M059J (cell line): ENCODE measurements around the gene VAMP2. TPM values are rescaled to one million over a fixed set of nuclear protein-coding genes. Genes with fewer than 3 reads are reported as not detected.
A peak's percentile ranks its signal among the peaks of the same experiment; 100 is the strongest.

Experiments
- DNase-seq: peaks from one replicate; pipeline ENCODE4 v3.0.0-alpha.2; 2012; ENCODE audit warnings: low read depth
- total RNA-seq: library from RNA; depleted of rRNA; stranded (reverse); fragments of >200 nt; shearing (Covaris generic); gene quantifications from 2 replicates; pipeline ENCODE4 v1.2.3, GENCODE V29; 2014

VAMP2 gene
- total RNA-seq, 1 experiment from 2014 or later: 3.8 TPM

DNA sequence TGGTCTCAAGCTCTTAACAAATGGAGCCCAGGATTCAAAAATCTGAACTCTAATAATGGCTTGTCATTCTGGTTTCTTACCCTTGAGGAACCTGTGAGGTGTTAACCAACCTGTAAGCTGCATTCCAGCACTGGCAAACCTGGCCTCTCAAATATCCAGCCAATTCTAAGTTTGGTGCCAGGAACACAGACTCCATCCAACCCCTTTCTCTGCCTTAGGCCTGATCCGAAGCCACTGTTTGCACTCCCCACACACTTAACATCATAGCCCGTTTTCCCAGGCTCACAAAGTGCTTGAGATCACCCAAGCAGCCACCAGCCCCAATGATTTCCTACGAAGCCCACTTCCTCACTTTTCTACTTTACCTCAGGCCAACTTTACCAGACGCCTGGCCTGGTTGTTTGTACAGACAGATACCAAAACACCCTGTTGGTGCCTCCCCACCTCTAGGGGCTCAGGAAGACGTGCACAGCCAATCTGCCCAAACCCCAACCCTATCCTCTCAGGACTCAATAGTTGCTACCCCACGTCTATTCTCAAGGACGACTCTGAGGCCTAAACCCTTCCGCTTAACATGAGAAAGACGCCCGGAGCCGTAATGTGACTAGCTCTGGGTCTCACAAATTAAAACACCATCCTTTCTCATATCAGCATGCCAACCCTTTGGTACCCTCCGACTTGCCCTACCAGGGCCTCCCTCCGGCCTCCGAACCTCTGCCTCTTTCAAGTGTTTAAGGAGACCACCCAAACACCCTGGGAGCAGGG is 7.3 kb downstream of the VAMP2 start:
- DNase-seq: no peak

- DNase-seq: no peak
These were observed 8.1 kb downstream of the VAMP2 start for GRCh38 chr17:8154608-8155155.

DNA sequence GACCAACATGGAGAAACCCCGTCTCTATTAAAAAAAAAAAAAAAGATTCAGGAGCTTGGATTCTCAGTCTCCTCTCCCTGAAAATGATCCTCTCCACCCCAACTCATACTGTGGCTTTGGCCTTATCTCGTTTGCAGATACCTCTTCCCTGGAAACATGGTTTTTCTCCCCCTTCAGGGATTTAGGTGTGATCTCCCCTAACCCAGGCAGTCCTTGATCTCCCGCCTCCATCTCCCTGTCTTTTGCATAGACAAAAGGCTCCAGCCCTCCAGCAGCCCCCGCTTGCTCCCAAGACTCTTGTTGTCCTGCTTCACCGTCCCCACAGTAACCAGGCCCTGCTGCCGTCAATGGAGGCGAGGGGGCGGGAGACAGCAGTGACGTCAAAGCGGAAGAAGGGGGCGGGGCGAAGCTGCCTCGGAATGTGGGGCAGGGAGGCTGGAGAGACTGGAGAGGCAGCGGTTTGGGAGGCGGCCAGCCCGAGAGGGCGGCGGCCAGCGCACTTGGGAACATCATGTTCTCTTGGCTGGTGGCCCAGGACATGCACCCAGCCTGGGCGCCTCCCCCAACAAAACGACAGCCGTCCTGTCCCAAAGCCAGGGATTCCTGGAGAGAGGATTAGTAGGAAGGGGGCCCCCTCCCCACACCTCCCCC is 8.7 kb downstream of the VAMP2 start:
- peak; percentile 97 for DNase-seq

DNA sequence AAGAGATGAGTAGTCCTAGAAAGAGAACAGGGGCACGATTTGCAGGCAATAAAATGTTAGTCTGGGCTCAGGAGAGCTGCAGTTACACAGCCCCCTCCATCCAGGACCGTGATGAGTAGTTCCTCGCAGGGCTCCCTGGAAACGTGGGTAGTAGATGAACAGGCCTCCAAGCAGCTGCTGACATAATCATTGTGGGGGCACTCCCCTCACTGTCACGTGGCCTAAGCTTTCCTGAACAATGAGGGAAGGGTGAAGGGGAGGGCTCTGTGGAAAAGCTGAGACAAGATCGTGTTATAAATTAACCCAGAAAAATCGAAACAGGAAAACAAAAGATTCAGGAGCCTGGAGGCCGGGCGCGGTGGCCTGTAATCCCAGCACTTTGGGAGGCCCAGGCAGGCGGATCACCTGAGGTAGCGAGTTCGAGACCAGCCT is 9.2 kb downstream of the VAMP2 start:
- DNase-seq: peak; percentile 96

DNA sequence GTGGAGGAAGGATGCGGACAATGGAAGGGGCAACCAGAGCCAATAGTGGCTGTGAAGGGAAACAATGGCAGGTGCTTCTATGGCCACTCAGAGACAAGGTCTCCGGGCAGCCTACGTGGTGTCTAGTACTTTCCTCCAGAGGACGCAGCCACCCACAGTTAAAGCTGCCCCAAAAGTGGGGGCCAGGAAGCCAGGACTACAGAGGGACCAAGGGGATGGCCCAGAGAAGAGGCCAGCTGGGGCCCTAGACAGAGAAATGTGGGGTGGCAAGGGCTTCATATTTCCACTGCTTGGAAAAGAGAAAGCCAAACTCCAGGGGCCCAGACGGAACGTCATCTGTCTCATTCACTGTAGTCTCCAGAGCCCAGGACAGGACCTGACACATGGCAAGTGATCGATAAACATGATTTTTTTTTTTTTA is 9.7 kb downstream of the VAMP2 start:
- DNase-seq: no peak

- DNase-seq: peak; percentile 86
These were observed 10.5 kb downstream of the VAMP2 start, which contains the start of gene PER1 for GRCh38 chr17:8152112-8152775. TSS of gene PER1 (minus strand) at chr17:8152404. CDS start at chr17:8150706, 1,698 bp downstream.

GRCh38 chr17:8151641-8152111 is 11.1 kb downstream of the VAMP2 start:
- DNase-seq: peak; percentile 67

DNA sequence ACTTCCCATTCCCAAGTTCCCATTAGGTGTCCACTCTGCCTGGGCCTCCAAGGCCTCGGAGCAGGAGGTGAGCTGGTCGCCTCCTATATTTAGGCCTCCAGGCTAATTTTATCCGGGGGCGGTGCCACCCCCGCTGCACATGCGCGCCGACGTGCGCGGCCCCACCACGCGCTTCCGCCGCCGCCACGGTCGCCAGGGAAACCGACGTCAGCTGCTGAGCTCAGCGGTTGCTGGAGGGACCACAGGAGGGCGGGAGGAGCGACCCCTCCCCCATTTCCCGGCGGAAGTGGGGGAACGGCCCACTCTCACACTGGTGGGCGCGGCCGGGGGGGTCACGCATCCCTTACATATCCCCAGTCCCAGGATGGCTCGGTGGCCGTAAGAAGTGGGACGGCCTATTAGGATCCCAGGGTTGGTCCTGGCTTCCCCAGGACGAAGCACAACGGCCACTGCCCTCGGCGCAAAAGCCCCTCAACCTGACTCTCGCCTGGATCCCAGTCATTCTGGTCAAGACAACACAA is 11.6 kb downstream of the VAMP2 start:
- peak; percentile 79 for DNase-seq

DNA sequence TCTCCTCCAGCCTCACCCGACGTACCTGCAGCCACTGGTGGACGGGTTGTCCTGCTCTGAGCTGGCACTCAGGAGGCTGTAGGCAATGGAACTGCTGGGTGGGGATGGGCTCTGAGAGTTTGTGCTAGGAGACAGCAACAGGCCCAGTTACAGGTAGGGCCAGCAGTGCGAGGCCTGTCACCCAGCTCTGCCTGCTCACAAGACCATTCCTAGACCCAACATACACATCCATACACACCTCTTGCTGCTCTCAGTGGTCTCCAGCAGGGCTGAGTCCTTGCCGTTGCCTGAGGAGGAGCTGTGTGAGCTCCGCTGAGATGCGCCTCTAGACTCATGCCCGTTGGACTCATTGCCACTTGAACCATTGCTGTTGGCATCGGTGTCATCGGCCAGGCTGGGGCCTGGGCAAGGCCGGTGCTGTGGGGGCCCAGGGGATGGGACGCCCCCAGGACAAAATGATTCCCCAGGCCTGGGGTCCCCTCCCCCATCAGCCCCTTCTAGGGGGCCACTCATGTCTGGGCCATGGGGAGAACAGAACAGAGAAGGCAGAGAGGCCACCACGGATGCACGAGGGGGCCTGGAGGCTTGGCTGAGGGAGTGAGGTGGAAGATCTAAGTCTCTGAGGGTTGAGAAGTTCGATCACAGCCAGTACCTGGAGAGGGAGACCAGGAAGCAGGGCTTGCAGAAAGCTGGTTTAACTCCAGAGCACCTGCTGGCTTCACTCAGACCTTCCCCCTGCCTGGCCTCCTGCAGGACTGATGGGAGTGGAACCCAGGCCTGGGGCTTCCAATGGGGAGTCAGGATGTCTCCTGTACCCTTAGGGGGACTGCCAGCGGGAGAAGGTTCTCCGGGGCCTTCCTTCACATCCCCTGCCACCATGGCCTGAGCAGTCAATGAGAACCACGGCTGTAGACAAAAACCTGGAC is 12.3 kb downstream of the VAMP2 start:
- no peak for DNase-seq

GRCh38 chr17:8149419-8150193 is 13.1 kb downstream of the VAMP2 start:
- DNase-seq: no peak

- no peak for DNase-seq
These were observed 14.2 kb downstream of the VAMP2 start for GRCh38 chr17:8148560-8148959.

- DNase-seq: no peak
These were observed 14.8 kb downstream of the VAMP2 start for GRCh38 chr17:8147805-8148404.

DNA sequence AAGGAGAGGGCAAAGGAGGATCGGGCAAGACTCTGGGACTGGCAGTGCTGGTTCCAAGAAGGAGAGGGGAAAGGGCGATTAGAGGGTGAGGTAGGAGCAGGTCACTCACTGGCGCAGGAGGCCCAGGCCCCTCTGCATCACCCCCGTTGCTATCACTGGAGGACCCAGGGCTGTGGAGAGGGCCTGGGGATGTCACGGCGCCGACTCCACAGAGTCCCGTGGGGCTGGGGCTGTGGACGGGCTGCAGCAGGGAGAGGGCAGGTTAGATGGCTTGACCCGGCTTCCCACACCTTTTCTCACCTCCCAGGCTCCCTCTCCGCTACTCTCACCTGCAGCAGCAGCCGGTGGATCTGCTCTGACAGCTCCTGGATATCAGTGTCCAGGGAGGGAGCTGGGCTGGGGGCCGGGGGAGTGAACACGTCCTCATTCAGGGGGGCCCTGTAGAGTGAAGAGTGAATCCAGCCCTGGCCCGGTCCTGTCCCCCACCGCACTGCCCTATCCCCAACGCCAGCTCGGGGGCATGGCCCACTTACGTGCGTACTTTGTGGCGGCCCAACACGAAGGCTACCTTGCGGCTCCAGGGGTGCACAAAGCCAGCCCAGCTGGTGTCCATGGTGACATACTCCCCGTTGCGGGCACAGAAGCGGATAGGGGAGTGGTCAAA is 15.5 kb downstream of the VAMP2 start:
- DNase-seq: no peak

- no peak for DNase-seq
These were observed 16.2 kb downstream of the VAMP2 start for GRCh38 chr17:8146381-8147140.

DNA sequence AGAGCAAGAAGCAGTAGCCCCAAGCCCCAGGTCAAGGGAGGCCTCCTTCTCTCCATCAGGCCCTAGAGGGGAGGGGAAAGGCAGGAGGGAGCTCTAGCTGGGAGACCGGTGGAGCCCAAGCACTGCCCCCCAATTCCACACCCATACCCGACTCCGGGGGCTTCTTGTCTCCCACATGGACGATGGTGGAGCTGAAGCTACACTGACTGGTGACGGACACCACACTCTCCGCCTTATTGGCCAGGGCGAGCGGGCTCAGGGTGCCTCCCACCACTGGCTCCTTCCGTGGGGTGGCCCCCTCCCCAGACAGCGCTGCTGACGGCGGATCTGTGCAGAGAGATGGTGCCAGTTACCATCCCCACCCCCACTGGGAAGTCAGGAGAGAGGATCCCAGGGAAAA is 16.9 kb downstream of the VAMP2 start:
- no peak for DNase-seq

DNA sequence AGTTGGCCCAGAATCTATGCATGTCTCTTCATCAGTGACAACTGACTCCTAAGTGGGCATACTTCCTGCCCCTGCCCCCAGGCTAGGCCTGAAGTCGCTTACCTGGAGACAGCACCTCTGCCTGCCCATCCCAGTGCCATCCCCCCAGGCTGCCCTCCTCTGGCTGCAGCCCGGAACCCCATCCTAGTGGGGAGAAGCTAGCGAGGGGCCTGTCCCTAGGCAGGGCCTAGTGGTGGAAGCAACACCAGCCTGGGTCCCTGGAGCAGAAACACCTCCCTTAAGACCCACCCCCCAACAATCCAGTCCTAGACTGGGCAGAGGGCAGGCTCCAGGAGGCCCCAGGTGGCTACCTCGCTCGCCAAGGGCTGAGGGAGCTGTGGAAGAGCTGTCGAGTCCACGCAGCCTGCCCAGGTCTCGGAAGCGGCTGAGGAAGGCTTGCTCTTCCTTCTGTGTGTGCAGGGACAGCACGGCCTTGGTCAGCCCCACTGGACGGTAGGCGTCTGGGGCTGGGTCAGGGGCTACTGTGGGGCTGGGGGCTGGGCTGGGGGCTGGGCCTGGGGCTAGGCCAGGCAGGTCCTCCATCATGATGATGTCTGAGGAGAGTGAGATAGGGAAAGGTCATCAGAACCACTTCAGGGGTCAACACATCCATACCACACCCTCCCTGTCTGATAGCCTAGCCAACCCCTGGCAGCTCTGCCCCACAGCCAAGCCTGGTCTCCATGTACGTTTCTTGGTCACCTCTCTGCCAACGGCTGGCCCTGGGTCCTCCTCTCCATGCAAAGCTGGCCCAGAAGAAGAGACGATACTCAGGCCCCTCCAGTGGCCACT is 18.1 kb downstream of the VAMP2 start:
- DNase-seq: no peak
